Measurements from ENCODE around the gene FBXL19. TPM values are rescaled to one million over a fixed set of nuclear protein-coding genes. Genes with fewer than 3 reads are reported as not detected.

FBXL19 gene
- total and polyA plus RNA-seq, 9 of the 15 experiments (the other 6 are each of a cell fraction or from before 2014, with no cell fraction given): 0.13 to 48.0 (median 13.5) TPM; not detected in 1

- intact Hi-C loops (cut with micrococcal nuclease): no loop called here
- FAIRE-seq: no peak
- no TSS peak for BruUV-seq (replicated peaks)
- Histone ChIP-seq H3K79me2 (ENCODE audit: control insufficient read depth, insufficient read depth, low read length) (no peaks in the 10 kb centered on the region), H3K36me3 (ENCODE audit: control insufficient read depth, insufficient read depth, low read length) (peaks cover 64% of the 10 kb centered on the region; the same call in 2 of the 3 replicates), H3K9me1 (ENCODE audit: control insufficient read depth, insufficient read depth, low read length) (peaks cover 1% of the 10 kb centered on the region), H3K9me3 (replicated peaks; ENCODE audit: control insufficient read depth, insufficient read depth, low read depth, low read length) (no peaks in the 10 kb centered on the region), H3K4me1 (replicated peaks in 1 of 2; ENCODE audit: control insufficient read depth in 2 of 2, insufficient read depth in 2 of 2, low read length in 2 of 2) (peaks cover 8 to 19% of the 10 kb centered on the region in 2 experiments; a peak in 4 of 5 replicates), H4K20me1 (replicated peaks; ENCODE audit: control insufficient read depth, insufficient read depth, low read length) (no peaks in the 10 kb centered on the region), H2AFZ (ENCODE audit: low read depth, low read length) (0 out of 2 replicates have a peak overlapping the region, but pooled peaks have one; percentile 61), H3K27me3 (ENCODE audit: control insufficient read depth in 2 of 2, insufficient read depth in 2 of 2, low read length in 2 of 2) (no peaks in the 10 kb centered on the region), H3K27ac (ENCODE audit: extremely low read depth, low read depth, low read length) (peak overlapping the region; percentile 37; the same call in 2 of the 3 replicates), H3K4me3 (no peak overlapping the region), H3K9ac (ENCODE audit: insufficient read depth in 1 of 2, low read depth in 2 of 2, low read length in 2 of 2) (peak overlapping the region in 1 of 2 experiments; percentile 86; a peak in 2 of 4 replicates), H3K4me2 (ENCODE audit: insufficient read depth, low read length) (peak overlapping the region; percentile 63)
- POLR2A ChIA-PET: interaction anchor here (0.6 to 3.9 kb wide), 9 partner anchors 11 to 560 kb away, joined by 3 to 11 read pairs (median 4); no protein-coding TSS in a partner anchor
- DNase-seq (ENCODE audit: extremely low read depth in 1 of 4, low spot score in 3 of 4): no peak
- CTCF ChIA-PET (ENCODE audit: low intra/inter-chr PET ratio): interaction anchor here (0.6 kb wide), 1 partner anchor 244 kb away, joined by 3 read pairs; the partner anchor contains the start of gene SRCAP
- 26% methylated on average over 4 of the region's 4 CpGs for WGBS (ENCODE audit: insufficient coverage, low coverage, missing lambda C conversion rate)
- no peak for ATAC-seq
- in situ Hi-C loops (cut with MboI): no loop called here
- no peak for TF ChIP-seq ZBTB49 (CRISPR knock-in tag; IDR thresholded peaks at IDR 0.05; ENCODE audit: borderline replicate concordance)
- no peak for TF ChIP-seq ZNF830 (CRISPR knock-in tag; IDR thresholded peaks at IDR 0.05)
- TF ChIP-seq LARP7 (IDR thresholded peaks at IDR 0.05): no peak
- no peak for TF ChIP-seq TAF9B (IDR thresholded peaks at IDR 0.05; ENCODE audit: partially characterized antibody)
- TF ChIP-seq NRF1 (conservative IDR thresholded peaks at IDR 0.05 in 1 of 2, IDR thresholded peaks at IDR 0.05 in 1 of 2): no peak
- TF ChIP-seq, protein P1, sequence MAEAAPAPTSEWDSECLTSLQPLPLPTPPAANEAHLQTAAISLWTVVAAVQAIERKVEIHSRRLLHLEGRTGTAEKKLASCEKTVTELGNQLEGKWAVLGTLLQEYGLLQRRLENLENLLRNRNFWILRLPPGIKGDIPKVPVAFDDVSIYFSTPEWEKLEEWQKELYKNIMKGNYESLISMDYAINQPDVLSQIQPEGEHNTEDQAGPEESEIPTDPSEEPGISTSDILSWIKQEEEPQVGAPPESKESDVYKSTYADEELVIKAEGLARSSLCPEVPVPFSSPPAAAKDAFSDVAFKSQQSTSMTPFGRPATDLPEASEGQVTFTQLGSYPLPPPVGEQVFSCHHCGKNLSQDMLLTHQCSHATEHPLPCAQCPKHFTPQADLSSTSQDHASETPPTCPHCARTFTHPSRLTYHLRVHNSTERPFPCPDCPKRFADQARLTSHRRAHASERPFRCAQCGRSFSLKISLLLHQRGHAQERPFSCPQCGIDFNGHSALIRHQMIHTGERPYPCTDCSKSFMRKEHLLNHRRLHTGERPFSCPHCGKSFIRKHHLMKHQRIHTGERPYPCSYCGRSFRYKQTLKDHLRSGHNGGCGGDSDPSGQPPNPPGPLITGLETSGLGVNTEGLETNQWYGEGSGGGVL (CRISPR knock-in tag; IDR thresholded peaks at IDR 0.05): no peak
- no peak for TF ChIP-seq ZNF707 (CRISPR knock-in tag; conservative IDR thresholded peaks at IDR 0.05)
- no peak for TF ChIP-seq ZC3H11A (IDR thresholded peaks at IDR 0.05; ENCODE audit: low read depth, low read length)
- no peak for TF ChIP-seq FOXP1 (CRISPR knock-in tag; IDR thresholded peaks at IDR 0.05)
- TF ChIP-seq PHB (CRISPR knock-in tag; IDR thresholded peaks at IDR 0.05): no peak
- TF ChIP-seq ZSCAN32 (CRISPR knock-in tag; IDR thresholded peaks at IDR 0.05): no peak
- TF ChIP-seq FIP1L1 (IDR thresholded peaks at IDR 0.05; ENCODE audit: low read depth, low read length, poor library complexity, severe bottlenecking): no peak
- no peak for TF ChIP-seq LEF1 (IDR thresholded peaks at IDR 0.05)
- no peak for TF ChIP-seq TAL1 (IDR thresholded peaks at IDR 0.05)
- TF ChIP-seq, protein P2, sequence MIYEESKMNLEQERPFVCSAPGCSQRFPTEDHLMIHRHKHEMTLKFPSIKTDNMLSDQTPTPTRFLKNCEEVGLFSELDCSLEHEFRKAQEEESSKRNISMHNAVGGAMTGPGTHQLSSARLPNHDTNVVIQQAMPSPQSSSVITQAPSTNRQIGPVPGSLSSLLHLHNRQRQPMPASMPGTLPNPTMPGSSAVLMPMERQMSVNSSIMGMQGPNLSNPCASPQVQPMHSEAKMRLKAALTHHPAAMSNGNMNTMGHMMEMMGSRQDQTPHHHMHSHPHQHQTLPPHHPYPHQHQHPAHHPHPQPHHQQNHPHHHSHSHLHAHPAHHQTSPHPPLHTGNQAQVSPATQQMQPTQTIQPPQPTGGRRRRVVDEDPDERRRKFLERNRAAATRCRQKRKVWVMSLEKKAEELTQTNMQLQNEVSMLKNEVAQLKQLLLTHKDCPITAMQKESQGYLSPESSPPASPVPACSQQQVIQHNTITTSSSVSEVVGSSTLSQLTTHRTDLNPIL (CRISPR knock-in tag; IDR thresholded peaks at IDR 0.05): no peak
- TF ChIP-seq E2F4 (CRISPR knock-in tag; IDR thresholded peaks at IDR 0.05; ENCODE audit: low read depth): no peak
- TF ChIP-seq ZNF133 (CRISPR knock-in tag; IDR thresholded peaks at IDR 0.05): no peak
- no peak for TF ChIP-seq NFE2L1 (tag; IDR thresholded peaks at IDR 0.05; ENCODE audit: borderline replicate concordance, low read depth)
Measured at GRCh38 chr16:30942426-30942806, 19.0 kb downstream of the FBXL19 start.

All from K562 (cell line).